ENCODE measurements around the gene GNRHR.

The GNRHR gene

GRCh38 chr4:67779631-67780030, 25.4 kb upstream of the GNRHR start:
- no peak for DNase-seq
- no peaks in the 10 kb centered on the region for H3K9me3 ChIP-seq (ENCODE audit: severe bottlenecking)
- H3K27me3 ChIP-seq (ENCODE audit: insufficient read depth, low read depth, severe bottlenecking) = no peaks in the 10 kb centered on the region
- no peaks in the 10 kb centered on the region for H3K36me3 ChIP-seq
- no peak overlapping the region for H3K27ac ChIP-seq
- no peak overlapping the region for H3K4me3 ChIP-seq (ENCODE audit: low read depth, low read length)
- TF ChIP-seq, protein P1, sequence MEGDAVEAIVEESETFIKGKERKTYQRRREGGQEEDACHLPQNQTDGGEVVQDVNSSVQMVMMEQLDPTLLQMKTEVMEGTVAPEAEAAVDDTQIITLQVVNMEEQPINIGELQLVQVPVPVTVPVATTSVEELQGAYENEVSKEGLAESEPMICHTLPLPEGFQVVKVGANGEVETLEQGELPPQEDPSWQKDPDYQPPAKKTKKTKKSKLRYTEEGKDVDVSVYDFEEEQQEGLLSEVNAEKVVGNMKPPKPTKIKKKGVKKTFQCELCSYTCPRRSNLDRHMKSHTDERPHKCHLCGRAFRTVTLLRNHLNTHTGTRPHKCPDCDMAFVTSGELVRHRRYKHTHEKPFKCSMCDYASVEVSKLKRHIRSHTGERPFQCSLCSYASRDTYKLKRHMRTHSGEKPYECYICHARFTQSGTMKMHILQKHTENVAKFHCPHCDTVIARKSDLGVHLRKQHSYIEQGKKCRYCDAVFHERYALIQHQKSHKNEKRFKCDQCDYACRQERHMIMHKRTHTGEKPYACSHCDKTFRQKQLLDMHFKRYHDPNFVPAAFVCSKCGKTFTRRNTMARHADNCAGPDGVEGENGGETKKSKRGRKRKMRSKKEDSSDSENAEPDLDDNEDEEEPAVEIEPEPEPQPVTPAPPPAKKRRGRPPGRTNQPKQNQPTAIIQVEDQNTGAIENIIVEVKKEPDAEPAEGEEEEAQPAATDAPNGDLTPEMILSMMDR (IDR thresholded peaks at IDR 0.05; ENCODE audit: low read depth, low read length) = no peak

GRCh38 chr4:67776746-67777145, 22.6 kb upstream of the GNRHR start:
- Histone ChIP-seq H3K27me3 (ENCODE audit: insufficient read depth, low read depth, severe bottlenecking) (no peaks in the 10 kb centered on the region), H3K4me3 (ENCODE audit: low read depth, low read length) (no peak overlapping the region; the same call in 1 of the 2 replicates), H3K36me3 (no peaks in the 10 kb centered on the region), H3K27ac (peak overlapping the region; percentile 67), H3K9me3 (ENCODE audit: severe bottlenecking) (no peaks in the 10 kb centered on the region)
- TF ChIP-seq, protein P1 (IDR thresholded peaks at IDR 0.05; ENCODE audit: low read depth, low read length) = 0 out of 2 replicates have a peak, but pooled peaks have one; percentile 6
- DNase-seq = peak; percentile 76

DNA sequence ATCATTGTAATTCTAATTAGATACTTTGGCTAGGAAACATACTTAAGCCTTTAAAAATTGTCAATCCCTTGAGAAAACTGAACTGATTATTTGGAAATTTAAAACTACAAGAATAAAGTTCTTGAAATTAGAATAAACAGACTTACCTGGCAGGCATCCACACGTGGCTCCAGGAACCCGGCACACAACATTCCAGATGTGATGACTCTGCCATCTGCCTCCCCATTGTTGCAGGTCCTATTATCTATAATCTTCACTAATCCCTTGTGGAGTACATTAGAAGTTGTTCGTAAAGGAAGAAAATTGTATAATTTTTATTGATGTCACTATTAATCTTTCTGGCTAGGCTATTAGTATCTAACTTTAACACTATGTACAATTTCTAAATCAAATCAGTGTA, 16.2 kb upstream of the GNRHR start:
- TF ChIP-seq, protein P1 (IDR thresholded peaks at IDR 0.05; ENCODE audit: low read depth, low read length) = no peak
- Histone ChIP-seq H3K9me3 (ENCODE audit: severe bottlenecking) (no peaks in the 10 kb centered on the region), H3K27ac (no peak overlapping the region), H3K4me3 (ENCODE audit: low read depth, low read length) (no peak overlapping the region), H3K27me3 (ENCODE audit: insufficient read depth, low read depth, severe bottlenecking) (no peaks in the 10 kb centered on the region), H3K36me3 (no peaks in the 10 kb centered on the region)
- peak; percentile 25 for DNase-seq

- no peaks in the 10 kb centered on the region for H3K27me3 ChIP-seq (ENCODE audit: insufficient read depth, low read depth, severe bottlenecking)
- no peaks in the 10 kb centered on the region for H3K9me3 ChIP-seq (ENCODE audit: severe bottlenecking)
- no peaks in the 10 kb centered on the region for H3K36me3 ChIP-seq
- no peak overlapping the region for H3K27ac ChIP-seq
- DNase-seq = no peak
- TF ChIP-seq, protein P1 (IDR thresholded peaks at IDR 0.05; ENCODE audit: low read depth, low read length) = no peak
- H3K4me3 ChIP-seq (ENCODE audit: low read depth, low read length) = no peak overlapping the region
These were observed 11.7 kb upstream of the GNRHR start for GRCh38 chr4:67765928-67766327.

GRCh38 chr4:67765401-67765800, 11.2 kb upstream of the GNRHR start:
- Histone ChIP-seq H3K9me3 (ENCODE audit: severe bottlenecking) (no peaks in the 10 kb centered on the region), H3K4me3 (ENCODE audit: low read depth, low read length) (no peak overlapping the region), H3K27ac (no peak overlapping the region), H3K27me3 (ENCODE audit: insufficient read depth, low read depth, severe bottlenecking) (no peaks in the 10 kb centered on the region), H3K36me3 (no peaks in the 10 kb centered on the region)
- DNase-seq = no peak
- TF ChIP-seq, protein P1 (IDR thresholded peaks at IDR 0.05; ENCODE audit: low read depth, low read length) = no peak

DNA sequence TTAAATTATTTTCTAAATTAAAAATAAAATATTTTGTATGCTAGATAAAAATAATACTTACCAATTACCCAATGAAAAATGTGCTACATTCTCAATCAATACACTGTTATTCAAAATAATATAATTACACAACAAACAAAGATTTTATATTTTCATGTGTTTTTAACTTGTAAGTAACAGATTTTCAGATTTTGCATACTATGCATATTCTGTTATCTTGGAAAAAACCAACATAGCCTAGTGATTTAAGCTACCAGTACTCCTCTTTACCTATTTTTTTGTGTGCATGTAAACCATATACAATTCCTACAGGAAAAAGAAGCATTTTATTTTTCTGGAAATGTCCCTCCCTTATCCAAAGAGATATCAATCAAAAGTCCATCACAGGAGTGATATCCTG, 10.0 kb upstream of the GNRHR start:
- no peak overlapping the region for H3K27ac ChIP-seq
- no peaks in the 10 kb centered on the region for H3K27me3 ChIP-seq (ENCODE audit: insufficient read depth, low read depth, severe bottlenecking)
- H3K9me3 ChIP-seq (ENCODE audit: severe bottlenecking) = no peaks in the 10 kb centered on the region
- no peak overlapping the region for H3K4me3 ChIP-seq (ENCODE audit: low read depth, low read length)
- no peak for DNase-seq
- TF ChIP-seq, protein P1 (IDR thresholded peaks at IDR 0.05; ENCODE audit: low read depth, low read length) = no peak
- no peaks in the 10 kb centered on the region for H3K36me3 ChIP-seq

All from WERI-Rb-1 (cell line).